B cell (primary cell): ENCODE results near the gene ZNF521. TPM values are rescaled to one million over a fixed set of nuclear protein-coding genes. Genes with fewer than 3 reads are reported as not detected.

Source experiments
- ATAC-seq: fragments of 200-7000 bp; cut with Tn5 transposase; one replicate; pipeline ENCODE4 v1.10.0; 2021; ENCODE audit warnings: low read depth, mild to moderate bottlenecking, moderate number of reproducible peaks, moderate library complexity
- CTCF ChIA-PET: fragments of 350-600 bp; sonication (Branson Sonifier 250); formaldehyde crosslinking; loops from one replicate; lab custom pipeline; 2021; ENCODE audit warnings: antibody characterized with exemption, inconsistent platforms; lab: Charles Lee
- POLR2A ChIA-PET: fragments of 350-600 bp; sonication (Branson Sonifier 250); formaldehyde crosslinking; loops from one replicate; lab custom pipeline; 2021; ENCODE audit warnings: antibody characterized with exemption; lab: Charles Lee
- DNase-seq: peaks from one replicate; pipeline ENCODE4 v3.0.0; 2013
- H2AFZ ChIP-seq: 2 replicates; pipeline ENCODE4 v1.6.1; 2012; ENCODE audit warnings: mild to moderate bottlenecking, low read depth, low read length; ENCODE audit not compliant: insufficient read depth, poor library complexity, severe bottlenecking
- H3K27ac ChIP-seq, 2 donors: 1 replicate in 1 of 2; 2 replicates in 1 of 2; pipeline ENCODE4 v1.5.1; 2012 to 2013; ENCODE audit warnings: low read length in 2 of 2, mild to moderate bottlenecking in 2 of 2, moderate library complexity in 1 of 2
- H3K27me3 ChIP-seq, 4 experiments: fragments of 200-600 bp in 1 of 4; sonication (generic) in 1 of 4; replicated peaks in 1 of 4; 1 replicate in 2 of 4; 2 replicates in 2 of 4; pipeline versions ENCODE4 v1.6.1 to v1.7.0; 2013 to 2016; ENCODE audit warnings: low read length in 3 of 4, mild to moderate bottlenecking in 2 of 4, mixed read lengths in 1 of 4, moderate library complexity in 1 of 4; ENCODE audit not compliant: insufficient read depth in 4 of 4, control insufficient read depth in 3 of 4; ENCODE audit errors: control extremely low read depth in 1 of 4
- H3K36me3 ChIP-seq, 2 experiments: replicated peaks in 1 of 2; 1 replicate in 1 of 2; 2 replicates in 1 of 2; pipeline versions ENCODE4 v1.6.1 to v1.7.1; 2013; ENCODE audit warnings: low read length in 1 of 2; ENCODE audit not compliant: insufficient read depth in 2 of 2, control insufficient read depth in 1 of 2; ENCODE audit errors: control extremely low read depth in 1 of 2, extremely low read depth in 1 of 2
- H3K4me1 ChIP-seq, 2 donors: fragments of 200-600 bp in 1 of 2; sonication (generic) in 1 of 2; 1 replicate in 1 of 2; 2 replicates in 1 of 2; pipeline versions ENCODE4 v1.5.1 to v1.6.1; 2013 to 2017; ENCODE audit warnings: low read length in 2 of 2; ENCODE audit not compliant: control insufficient read depth in 2 of 2, insufficient read depth in 2 of 2
- H3K4me2 ChIP-seq: replicated peaks from 2 replicates; pipeline ENCODE3; 2012; ENCODE audit warnings: mild to moderate bottlenecking, low read depth, low read length; ENCODE audit not compliant: poor library complexity, severe bottlenecking
- H3K4me3 ChIP-seq, 5 experiments: fragments of 200-600 bp in 1 of 5; sonication (generic) in 1 of 5; 1 replicate in 3 of 5; 2 replicates in 2 of 5; pipeline versions ENCODE4 v1.5.1 to v1.7.0; 2011 to 2016; ENCODE audit warnings: low read length in 4 of 5, mild to moderate bottlenecking in 4 of 5, low read depth in 2 of 5, control low read depth in 1 of 5, moderate library complexity in 1 of 5; ENCODE audit not compliant: insufficient read depth in 1 of 5; ENCODE audit errors: control extremely low read depth in 1 of 5, extremely low read depth in 1 of 5
- H3K79me2 ChIP-seq: fragments of 200-600 bp; sonication (generic); one replicate; pipeline ENCODE4 v1.6.0; 2016; ENCODE audit warnings: low read length; ENCODE audit not compliant: control insufficient read depth, insufficient read depth
- H3K9ac ChIP-seq: fragments of 200-600 bp; sonication (generic); 2 replicates; pipeline ENCODE4 v1.6.1; 2017; ENCODE audit warnings: mild to moderate bottlenecking, low read length, moderate library complexity
- H3K9me3 ChIP-seq, 3 donors: one replicate each; pipeline versions ENCODE4 v1.6.1 to v1.7.1; 2013; ENCODE audit warnings: low read length in 2 of 3; ENCODE audit not compliant: control insufficient read depth in 2 of 3, insufficient read depth in 1 of 3; ENCODE audit errors: control extremely low read depth in 1 of 3
- H4K20me1 ChIP-seq: 2 replicates; pipeline ENCODE4 v1.6.0; 2012; ENCODE audit warnings: mild to moderate bottlenecking, low read length; ENCODE audit not compliant: insufficient read depth, control insufficient read depth, poor library complexity, severe bottlenecking
- H3K27ac Mint-ChIP-seq: one replicate; pipeline ENCODE4 v1.8.0; 2021; ENCODE audit warnings: mixed read lengths
- H3K27me3 Mint-ChIP-seq: one replicate; pipeline ENCODE4 v1.8.0; 2021; ENCODE audit warnings: mixed read lengths
- H3K4me1 Mint-ChIP-seq: one replicate; pipeline ENCODE4 v1.8.0; 2021; ENCODE audit warnings: mixed read lengths
- H3K4me3 Mint-ChIP-seq: one replicate; pipeline ENCODE4 v1.8.0; 2021; ENCODE audit warnings: mixed read lengths
- H3K9me3 Mint-ChIP-seq: one replicate; pipeline ENCODE4 v1.8.0; 2022; ENCODE audit warnings: mixed read lengths; ENCODE audit not compliant: insufficient read depth
- EZH2 ChIP-seq: IDR thresholded peaks from 2 replicates; pipeline ENCODE4 v1.6.1; 2012; ENCODE audit warnings: borderline replicate concordance, low read depth, mild to moderate bottlenecking, moderate library complexity, low read length; ENCODE audit not compliant: insufficient read depth, poor library complexity, severe bottlenecking
- whole genome bisulfite sequencing: methylation state at CpG from one replicate; pipeline ENCODE4 v1.1.5; 2013; ENCODE audit warnings: missing lambda C conversion rate; ENCODE audit not compliant: insufficient coverage; 5-methylcytosine and 5-hydroxymethylcytosine counted together
- intact Hi-C: fragments of 100-400 bp; cut with micrococcal nuclease; formaldehyde crosslinking; loops from one replicate; pipeline ENCODE4 v1.10.0; 2022
- polyA plus RNA-seq: library from polyadenylated mRNA; depleted of rRNA; stranded (reverse); fragments of >200 nt; gene quantifications from 2 replicates; pipeline ENCODE4 v1.2.3, GENCODE V29; 2012
- total RNA-seq, 2 donors: library from RNA; stranded (reverse); fragments of 120-200 nt in 1 of 2; gene quantifications; 1 replicate in 1 of 2; 2 replicates in 1 of 2; pipeline versions ENCODE4 v1.2.3 to v1.2.4, GENCODE V29; 2013 to 2022
- TF ChIP-seq, protein P1 (sequence below): fragments of 200-600 bp; IDR thresholded peaks from one replicate; pipeline ENCODE4 v1.8.0; 2022; ENCODE audit warnings: antibody characterized with exemption, mild to moderate bottlenecking

The ZNF521 gene
- total and polyA plus RNA-seq, 2 donors (not counting 1 experiment from before 2014, with no cell fraction given) = 0.04 to 9.0 TPM

- Histone ChIP-seq H3K36me3 (no peaks in the 10 kb centered on the region), H3K27ac (no peak overlapping the region), H3K4me3 (no peak overlapping the region), H3K9ac (no peak overlapping the region), H3K79me2 (no peaks in the 10 kb centered on the region), H3K27me3 (no peaks in the 10 kb centered on the region), H2AFZ (no peak overlapping the region), H3K4me1 (no peaks in the 10 kb centered on the region), H3K4me2 (no peak overlapping the region), H3K9me3 (no peaks in the 10 kb centered on the region), H4K20me1 (no peaks in the 10 kb centered on the region)
- ChIA-PET CTCF (no interaction called here), POLR2A (no interaction called here)
- Mint-ChIP-seq H3K27ac (no peak overlapping the region), H3K9me3 (no peaks in the 10 kb centered on the region), H3K4me1 (no peaks in the 10 kb centered on the region), H3K4me3 (no peak overlapping the region), H3K27me3 (peaks cover 23% of the 10 kb centered on the region)
- whole genome bisulfite sequencing = 83% methylated on average over 2 of the region's 3 CpGs
- ATAC-seq (no peak), DNase-seq (no peak)
- no peak for TF ChIP-seq EZH2
- TF ChIP-seq, protein P1, sequence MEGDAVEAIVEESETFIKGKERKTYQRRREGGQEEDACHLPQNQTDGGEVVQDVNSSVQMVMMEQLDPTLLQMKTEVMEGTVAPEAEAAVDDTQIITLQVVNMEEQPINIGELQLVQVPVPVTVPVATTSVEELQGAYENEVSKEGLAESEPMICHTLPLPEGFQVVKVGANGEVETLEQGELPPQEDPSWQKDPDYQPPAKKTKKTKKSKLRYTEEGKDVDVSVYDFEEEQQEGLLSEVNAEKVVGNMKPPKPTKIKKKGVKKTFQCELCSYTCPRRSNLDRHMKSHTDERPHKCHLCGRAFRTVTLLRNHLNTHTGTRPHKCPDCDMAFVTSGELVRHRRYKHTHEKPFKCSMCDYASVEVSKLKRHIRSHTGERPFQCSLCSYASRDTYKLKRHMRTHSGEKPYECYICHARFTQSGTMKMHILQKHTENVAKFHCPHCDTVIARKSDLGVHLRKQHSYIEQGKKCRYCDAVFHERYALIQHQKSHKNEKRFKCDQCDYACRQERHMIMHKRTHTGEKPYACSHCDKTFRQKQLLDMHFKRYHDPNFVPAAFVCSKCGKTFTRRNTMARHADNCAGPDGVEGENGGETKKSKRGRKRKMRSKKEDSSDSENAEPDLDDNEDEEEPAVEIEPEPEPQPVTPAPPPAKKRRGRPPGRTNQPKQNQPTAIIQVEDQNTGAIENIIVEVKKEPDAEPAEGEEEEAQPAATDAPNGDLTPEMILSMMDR = no peak
- intact Hi-C loops = no loop called here
Observed at GRCh38 chr18:25181581-25181980, 170.4 kb downstream of the ZNF521 start.

DNA sequence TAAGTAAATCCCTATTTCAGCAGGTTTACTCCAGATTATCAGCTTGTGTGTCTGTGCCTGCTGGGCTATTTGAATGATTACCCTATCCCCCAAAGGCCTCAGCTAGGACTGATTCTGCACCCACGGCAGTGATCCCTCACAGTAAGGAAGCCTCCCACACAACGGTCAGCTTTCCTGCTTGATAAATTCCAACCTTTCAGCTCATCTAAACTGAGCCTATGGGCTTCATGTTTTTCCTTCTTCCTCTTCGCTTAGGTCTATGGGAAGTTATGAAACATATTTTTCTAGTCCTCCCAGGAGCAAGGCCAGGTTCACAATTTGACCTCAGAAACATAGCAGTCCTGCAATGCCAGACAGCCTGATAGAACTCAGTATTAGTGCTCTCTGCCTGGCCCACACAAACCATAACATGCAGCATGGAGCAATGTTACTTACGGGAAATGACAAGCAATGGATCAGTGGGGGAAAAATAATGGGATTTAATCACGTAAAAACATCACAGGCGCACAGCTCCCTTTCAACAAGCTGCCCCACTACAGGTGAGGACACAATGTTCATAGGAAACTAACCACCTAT lies 170.9 kb downstream of the ZNF521 start:
- H3K4me1 Mint-ChIP-seq = no peaks in the 10 kb centered on the region
- TF ChIP-seq, protein P1 = no peak
- TF ChIP-seq EZH2 = no peak
- WGBS = no CpG with 5 or more reads among the region's 6 CpGs
- H3K27ac Mint-ChIP-seq = no peak overlapping the region
- intact Hi-C loops = no loop called here
- H3K27ac ChIP-seq = no peak overlapping the region
- no peaks in the 10 kb centered on the region for H3K9me3 ChIP-seq
- ChIA-PET POLR2A (no interaction called here), CTCF (no interaction called here)
- no peaks in the 10 kb centered on the region for H3K36me3 ChIP-seq
- no peaks in the 10 kb centered on the region for H4K20me1 ChIP-seq
- no peak overlapping the region for H3K9ac ChIP-seq
- no peaks in the 10 kb centered on the region for H3K9me3 Mint-ChIP-seq
- H3K4me1 ChIP-seq = no peaks in the 10 kb centered on the region
- no peaks in the 10 kb centered on the region for H3K27me3 ChIP-seq
- no peak overlapping the region for H3K4me2 ChIP-seq
- peaks cover 23% of the 10 kb centered on the region for H3K27me3 Mint-ChIP-seq
- DNase-seq (no peak), ATAC-seq (no peak)
- H2AFZ ChIP-seq = no peak overlapping the region
- no peak overlapping the region for H3K4me3 Mint-ChIP-seq
- no peak overlapping the region for H3K4me3 ChIP-seq
- H3K79me2 ChIP-seq = no peaks in the 10 kb centered on the region
